HepG2 (cell line): ENCODE data around the gene TADA2A. TPM values are rescaled to one million over a fixed set of nuclear protein-coding genes. Genes with fewer than 3 reads are reported as not detected.

Source experiments
- ATAC-seq: fragments of 200-7000 bp; cut with Tn5 transposase; 3 replicates; pipeline ENCODE4 v1.9.1; 2020; ENCODE audit warnings: mild to moderate bottlenecking, moderate library complexity
- BruUV-seq: library from RNA; stranded (reverse); fragments of 400-500 nt; replicated peaks from 2 replicates; lab custom pipeline; 2021; lab: Mats Ljungman, UMichigan
- CTCF ChIA-PET: fragments of 300-600 bp; formaldehyde crosslinking; extraction: SDS; loops from one replicate; lab custom pipeline; 2021; ENCODE audit warnings: low total read pairs, inconsistent platforms, low intra/inter-chr PET ratio; lab: Yijun Ruan, JAX
- POLR2A ChIA-PET: fragments of 350-600 bp; sonication (Branson Sonifier 250); formaldehyde crosslinking; loops from one replicate; lab custom pipeline; 2020; ENCODE audit warnings: antibody characterized with exemption, inconsistent platforms; lab: Yijun Ruan, JAX
- DNase-seq: peaks from one replicate; pipeline ENCODE4 v3.0.0-alpha.2; 2015; ENCODE audit warnings: low spot score
- FAIRE-seq: peaks from 3 replicates; lab custom pipeline; 2011; peaks lifted over from hg19 to GRCh38; lab: Jason Lieb, UNC
- H2AFZ ChIP-seq: one replicate; pipeline ENCODE4 v1.6.1; 2011; ENCODE audit warnings: low read length, inconsistent platforms
- H3K27ac ChIP-seq: fragments of 300-600 bp; 3 replicates; pipeline ENCODE4 v1.8.0; 2011; ENCODE audit warnings: mixed run types, mild to moderate bottlenecking, mixed read lengths, low read length, inconsistent platforms; ENCODE audit not compliant: insufficient read depth; ENCODE audit errors: extremely low read length
- H3K27me3 ChIP-seq, 2 experiments: fragments of 200-600 bp in 1 of 2; 2 replicates in 1 of 2; 3 replicates in 1 of 2; pipeline versions ENCODE4 v1.6.0 to v1.8.0; 2011; ENCODE audit warnings: low read length in 2 of 2, mild to moderate bottlenecking in 2 of 2, moderate library complexity in 2 of 2, inconsistent platforms in 1 of 2; ENCODE audit not compliant: insufficient read depth in 2 of 2, control insufficient read depth in 1 of 2
- H3K36me3 ChIP-seq, 2 experiments: fragments of 200-600 bp in 1 of 2; replicated peaks in 1 of 2; 2 replicates in 1 of 2; 3 replicates in 1 of 2; pipeline versions ENCODE4 v1.5.1 to v1.8.0; 2011; ENCODE audit warnings: low read length in 2 of 2, inconsistent platforms in 1 of 2; ENCODE audit not compliant: insufficient read depth in 2 of 2, control insufficient read depth in 1 of 2
- H3K4me1 ChIP-seq: 2 replicates; pipeline ENCODE4 v1.5.1; 2012; ENCODE audit warnings: low read length, inconsistent platforms; ENCODE audit not compliant: insufficient read depth
- H3K4me2 ChIP-seq: 2 replicates; pipeline ENCODE4 v1.6.0; 2011; ENCODE audit warnings: low read depth, low read length, inconsistent platforms
- H3K4me3 ChIP-seq, 3 experiments: fragments of 200-600 bp in 1 of 3; sonication (generic), shearing (Covaris generic) in 1 of 3; replicated peaks in 1 of 3; 2 replicates each; pipeline ENCODE4 v1.5.1; 2011 to 2016; ENCODE audit warnings: low read length in 3 of 3, inconsistent platforms in 2 of 3, low read depth in 2 of 3, mild to moderate bottlenecking in 2 of 3, control low read depth in 1 of 3, mixed read lengths in 1 of 3; ENCODE audit not compliant: insufficient read depth in 1 of 3
- H3K79me2 ChIP-seq: one replicate; pipeline ENCODE4 v1.6.1; 2011; ENCODE audit warnings: low read length, inconsistent platforms; ENCODE audit not compliant: insufficient read depth
- H3K9ac ChIP-seq: 2 replicates; pipeline ENCODE4 v1.6.0; 2011; ENCODE audit warnings: mild to moderate bottlenecking, low read depth, low read length, inconsistent platforms; ENCODE audit not compliant: insufficient read depth
- H3K9me3 ChIP-seq: 2 replicates; pipeline ENCODE4 v1.5.1; 2012; ENCODE audit warnings: mild to moderate bottlenecking, low read length
- H4K20me1 ChIP-seq: 2 replicates; pipeline ENCODE4 v1.6.0; 2011; ENCODE audit warnings: inconsistent platforms, mild to moderate bottlenecking, low read length, moderate library complexity; ENCODE audit not compliant: insufficient read depth
- ATF1 ChIP-seq: IDR thresholded peaks from 2 replicates; pipeline ENCODE4 v1.6.1; 2016; ENCODE audit warnings: mild to moderate bottlenecking, control low read depth
- CBFB ChIP-seq: sonication (generic); formaldehyde crosslinking; IDR thresholded peaks from 2 replicates; pipeline ENCODE4 v1.4.0; 2020; ENCODE audit warnings: missing genetic modification reagents
- KDM4B ChIP-seq: sonication (generic); formaldehyde crosslinking; IDR thresholded peaks from 2 replicates; pipeline ENCODE4 v1.4.0; 2020; ENCODE audit warnings: missing genetic modification reagents
- RBM39 ChIP-seq: fragments of 200-400 bp; formaldehyde crosslinking; IDR thresholded peaks from one replicate; pipeline ENCODE4 v1.6.1; 2018; ENCODE audit warnings: antibody characterized with exemption, mild to moderate bottlenecking, low read depth, low read length; ENCODE audit not compliant: poor library complexity, severe bottlenecking
- U2AF1 ChIP-seq: fragments of 200-400 bp; formaldehyde crosslinking; optimal IDR thresholded peaks from 2 replicates; pipeline ENCODE3; 2017; ENCODE audit warnings: mild to moderate bottlenecking, low read depth, low read length
- ZFP82 ChIP-seq: sonication (generic); formaldehyde crosslinking; IDR thresholded peaks from 2 replicates; pipeline ENCODE4 v1.5.1; 2020; ENCODE audit warnings: mild to moderate bottlenecking, missing genetic modification reagents, borderline replicate concordance
- ZNF383 ChIP-seq: sonication (generic); formaldehyde crosslinking; IDR thresholded peaks from 2 replicates; pipeline ENCODE4 v1.4.0; 2020; ENCODE audit warnings: missing genetic modification reagents, mild to moderate bottlenecking, borderline replicate concordance
- ZNF567 ChIP-seq: sonication (generic); formaldehyde crosslinking; IDR thresholded peaks from 2 replicates; pipeline ENCODE4 v1.8.1; 2023; ENCODE audit warnings: mild to moderate bottlenecking, missing genetic modification reagents, borderline replicate concordance
- ZNF709 ChIP-seq: sonication (generic); formaldehyde crosslinking; IDR thresholded peaks from 2 replicates; pipeline ENCODE4 v1.5.0; 2020; ENCODE audit warnings: mild to moderate bottlenecking, missing genetic modification reagents
- ZNF713 ChIP-seq: sonication (generic); formaldehyde crosslinking; IDR thresholded peaks from 2 replicates; pipeline ENCODE4 v1.4.0; 2020; ENCODE audit warnings: mild to moderate bottlenecking, missing genetic modification reagents
- WGBS: methylation state at CpG from one replicate; pipeline ENCODE4 v1.1.6; 2017; ENCODE audit warnings: low lambda C conversion rate; 5-methylcytosine and 5-hydroxymethylcytosine counted together
- in situ Hi-C: cut with HindIII; loops from 2 replicates; pipeline ENCODE4 v1.10.0; 2017; ENCODE audit warnings: low pct_unique_long_range_greater_than_20kb; ENCODE audit not compliant: extremely low pct_ligation_motif_present
- intact Hi-C: fragments of 100-400 bp; cut with micrococcal nuclease; formaldehyde crosslinking; loops from one replicate; pipeline ENCODE4 v1.10.0; 2022; ENCODE audit not compliant: unreplicated experiment
- polyA plus RNA-seq, 8 experiments: library from polyadenylated mRNA; depleted of rRNA in 3 of 8; stranded (reverse) in 7 of 8; unstranded in 1 of 8; fragments of >200 nt; fragmentation: Illumina TruSeq in 4 of 8; extraction: Trizol in 4 of 8; gene quantifications; 2 replicates each; pipeline versions ENCODE4 v1.2.1 to v1.2.3, GENCODE V29; 2011 to 2016; ENCODE audit warnings: low read depth in 4 of 8, missing spikeins in 1 of 8, mixed read lengths in 1 of 8; ENCODE audit not compliant: insufficient read depth in 1 of 8
- total RNA-seq, 5 experiments: library from RNA; depleted of rRNA; stranded (reverse); fragments of >200 nt; fragmentation: Illumina TruSeq; extraction: Trizol; gene quantifications; 2 replicates each; pipeline ENCODE4 v1.2.3, GENCODE V29; 2016; ENCODE audit warnings: low read depth in 1 of 5

TADA2A gene
- total and polyA plus RNA-seq, 2 of the 13 experiments (the other 11 are each of a cell fraction or from before 2014, with no cell fraction given) = 8.0 to 14.0 TPM

DNA sequence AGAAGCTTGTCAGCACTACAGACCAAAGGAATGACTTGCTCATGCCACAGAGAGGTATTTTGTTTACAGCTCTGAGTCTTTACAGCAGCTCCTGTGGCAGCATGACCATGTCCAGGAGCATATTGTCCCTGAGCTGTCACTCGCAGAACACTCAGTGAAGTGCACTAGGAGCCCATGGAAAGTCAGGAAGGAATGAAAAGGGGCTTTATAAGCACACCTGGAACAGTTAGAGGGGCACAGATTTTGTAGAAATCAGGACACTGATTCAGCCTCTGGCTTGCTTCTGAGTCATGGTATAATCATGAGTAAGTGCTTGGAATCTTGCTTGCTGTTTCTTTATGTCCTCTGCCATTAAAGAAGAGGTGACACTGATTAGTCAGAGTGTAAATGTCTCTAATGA lies 41.0 kb downstream of the TADA2A start:
- H4K20me1 ChIP-seq = no peaks in the 10 kb centered on the region
- no peak overlapping the region for H3K4me2 ChIP-seq
- no peak overlapping the region for H3K9ac ChIP-seq
- intact Hi-C loops (no loop called here), in situ Hi-C loops (no loop called here)
- H3K79me2 ChIP-seq = no peaks in the 10 kb centered on the region
- H3K4me3 ChIP-seq = no peak overlapping the region
- TF ChIP-seq KDM4B (CRISPR knock-in tag) (no peak), ZNF383 (CRISPR knock-in tag) (no peak)
- 100% methylated on average over 1 of the region's 1 CpG for WGBS
- no peaks in the 10 kb centered on the region for H3K4me1 ChIP-seq
- no TSS peak for BruUV-seq
- H3K27me3 ChIP-seq = no peaks in the 10 kb centered on the region
- no peak overlapping the region for H3K27ac ChIP-seq
- H2AFZ ChIP-seq = no peak overlapping the region
- DNase-seq (no peak), FAIRE-seq (no peak), ATAC-seq (no peak)
- no peaks in the 10 kb centered on the region for H3K9me3 ChIP-seq
- POLR2A ChIA-PET = no interaction called here
- CTCF ChIA-PET = no interaction called here
- peaks cover 7 to 45% of the 10 kb centered on the region in 2 experiments; a peak in 4 of 5 replicates for H3K36me3 ChIP-seq

DNA sequence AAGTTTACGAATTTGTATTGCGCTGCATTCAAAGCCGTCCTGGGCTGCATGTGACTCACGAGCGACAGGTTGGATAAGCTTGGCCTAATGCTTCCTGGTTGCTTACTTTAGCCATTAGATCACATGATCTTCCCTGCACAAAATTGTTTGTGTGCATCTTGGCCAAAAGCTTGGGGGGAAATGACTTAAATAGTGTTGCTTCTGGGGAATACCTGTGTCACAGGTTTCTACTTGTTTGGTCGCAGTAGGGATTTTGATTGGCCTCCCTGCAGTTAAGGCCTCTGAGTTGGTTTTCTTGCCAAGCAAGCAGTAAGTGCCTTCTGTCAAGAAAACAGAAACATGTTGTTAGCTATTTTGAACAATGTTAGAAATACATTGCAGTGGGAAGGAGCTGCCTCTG lies 43.4 kb downstream of the TADA2A start:
- intact Hi-C loops = no loop called here
- POLR2A ChIA-PET = no interaction called here
- no peak overlapping the region for H3K27ac ChIP-seq

More for the DNA sequence above, 43.4 kb downstream of the TADA2A start:
- Histone ChIP-seq H3K36me3 (peaks cover 6 to 40% of the 10 kb centered on the region in 2 experiments; a peak in 4 of 5 replicates), H3K27me3 (no peaks in the 10 kb centered on the region), H2AFZ (no peak overlapping the region), H3K9me3 (no peaks in the 10 kb centered on the region), H3K4me3 (no peak overlapping the region), H4K20me1 (no peaks in the 10 kb centered on the region), H3K9ac (no peak overlapping the region), H3K4me2 (no peak overlapping the region), H3K79me2 (no peaks in the 10 kb centered on the region), H3K4me1 (no peaks in the 10 kb centered on the region)
- in situ Hi-C loops = no loop called here
- ATAC-seq = no peak
- no peak for DNase-seq
- BruUV-seq = no TSS peak
- FAIRE-seq = no peak
- CTCF ChIA-PET = no interaction called here
- TF ChIP-seq U2AF1 (no peak), RBM39 (no peak), ZNF709 (CRISPR knock-in tag) (no peak), ATF1 (CRISPR knock-in tag) (no peak), CBFB (CRISPR knock-in tag) (no peak), ZNF567 (CRISPR knock-in tag) (no peak), ZFP82 (CRISPR knock-in tag) (no peak), ZNF713 (CRISPR knock-in tag) (no peak)
- WGBS = 99% methylated on average over 6 of the region's 6 CpGs
